Astrocyte of the hippocampus (primary cell): Measurements from ENCODE around the gene CASKIN1.

ENCODE experiments used
- DNase-seq: peaks from one replicate; pipeline ENCODE4 v3.0.0; 2011; ENCODE audit warnings: low read depth, low spot score

The CASKIN1 gene

DNA sequence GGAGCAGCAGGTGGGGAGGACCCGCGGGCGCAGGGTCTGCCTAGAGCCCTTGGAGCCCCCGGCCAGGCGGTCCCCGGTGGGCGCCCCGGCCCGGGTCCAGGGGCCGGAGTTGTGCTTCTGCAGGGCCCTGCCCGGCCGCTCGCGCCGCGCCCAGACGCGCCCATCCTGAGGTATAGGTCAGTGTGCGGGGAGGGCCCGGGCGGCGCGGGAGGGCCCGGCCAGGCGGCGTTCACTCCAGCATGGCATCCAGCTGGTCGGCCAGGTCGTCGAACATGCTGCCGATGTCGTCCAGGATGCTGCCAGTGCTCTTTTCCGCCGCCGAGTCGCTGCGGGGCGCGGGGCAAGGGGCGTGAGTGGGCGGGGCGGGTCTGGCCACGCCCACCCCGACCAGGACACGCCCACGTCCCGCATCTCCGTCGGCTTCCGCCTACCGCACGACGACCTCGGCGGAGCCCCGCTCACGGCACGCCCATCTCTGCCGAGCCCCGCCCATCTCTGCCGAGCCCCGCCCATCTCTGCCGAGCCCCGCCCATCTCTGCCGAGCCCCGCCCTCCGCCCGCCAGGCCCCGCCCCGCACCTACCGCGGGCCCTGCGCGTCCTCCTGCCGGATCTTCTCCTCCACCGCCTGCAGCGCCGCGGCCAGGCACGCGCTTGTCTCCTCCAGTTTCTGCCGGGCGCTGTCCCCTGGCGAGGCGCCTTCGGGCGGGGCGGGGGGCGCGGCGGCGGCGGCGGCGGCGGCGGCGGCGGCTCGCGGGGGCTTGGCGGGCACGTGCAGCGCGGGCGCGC, 17.9 kb downstream of the CASKIN1 start:
- peak; percentile 61 for DNase-seq

DNA sequence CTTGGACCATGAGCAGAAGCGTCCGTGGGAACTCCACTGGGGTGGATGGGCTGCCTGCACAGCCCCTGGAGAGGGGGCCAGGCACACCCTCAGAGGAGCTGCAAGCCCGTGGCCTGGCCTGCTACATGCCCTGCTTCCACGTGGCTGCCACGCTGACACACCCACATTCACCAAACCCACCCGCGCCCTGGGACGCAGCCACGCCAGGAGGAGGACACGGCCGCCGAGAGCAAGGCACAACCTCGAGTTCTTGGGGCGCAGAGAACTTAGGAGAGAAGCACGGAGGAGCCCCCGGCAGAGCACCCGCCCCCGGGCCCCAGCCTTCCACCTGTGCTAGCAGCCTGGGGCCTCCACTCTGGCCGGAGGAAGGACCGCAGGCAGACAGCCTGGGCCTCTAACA, 18.8 kb downstream of the CASKIN1 start:
- no peak for DNase-seq

DNA sequence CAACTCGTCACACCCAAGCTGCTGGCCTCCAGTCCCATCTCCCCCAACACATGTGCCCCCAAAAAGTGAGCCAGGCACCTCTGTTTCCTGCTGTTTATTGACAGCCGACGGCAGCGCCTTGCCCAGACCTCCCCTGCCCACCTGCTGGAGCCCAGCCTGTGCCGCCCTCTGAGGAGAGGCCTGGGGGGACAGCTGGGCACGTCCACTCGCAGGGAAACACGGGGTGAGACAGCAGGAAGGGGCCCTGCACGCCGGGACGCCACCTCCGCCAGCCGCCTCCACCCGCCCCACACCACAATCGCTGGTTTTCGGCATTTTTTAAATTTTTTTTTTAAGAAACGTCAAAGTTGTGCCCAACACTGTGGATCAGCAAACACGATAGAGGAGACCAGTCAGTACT, 19.3 kb downstream of the CASKIN1 start:
- no peak for DNase-seq

DNA sequence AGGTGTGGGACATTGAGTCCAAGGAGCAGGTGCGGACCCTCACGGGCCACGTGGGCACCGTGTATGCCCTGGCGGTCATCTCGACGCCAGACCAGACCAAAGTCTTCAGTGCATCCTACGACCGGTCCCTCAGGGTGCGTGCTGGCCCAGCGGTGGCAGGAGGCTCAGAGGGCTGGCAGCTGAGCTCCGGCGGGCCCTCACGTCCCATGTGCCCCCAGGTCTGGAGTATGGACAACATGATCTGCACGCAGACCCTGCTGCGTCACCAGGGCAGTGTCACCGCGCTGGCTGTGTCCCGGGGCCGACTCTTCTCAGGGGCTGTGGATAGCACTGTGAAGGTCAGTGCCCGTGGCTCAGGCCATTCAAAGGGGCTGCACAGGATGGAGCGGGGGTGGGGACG, 20.4 kb downstream of the CASKIN1 start:
- no peak for DNase-seq

DNA sequence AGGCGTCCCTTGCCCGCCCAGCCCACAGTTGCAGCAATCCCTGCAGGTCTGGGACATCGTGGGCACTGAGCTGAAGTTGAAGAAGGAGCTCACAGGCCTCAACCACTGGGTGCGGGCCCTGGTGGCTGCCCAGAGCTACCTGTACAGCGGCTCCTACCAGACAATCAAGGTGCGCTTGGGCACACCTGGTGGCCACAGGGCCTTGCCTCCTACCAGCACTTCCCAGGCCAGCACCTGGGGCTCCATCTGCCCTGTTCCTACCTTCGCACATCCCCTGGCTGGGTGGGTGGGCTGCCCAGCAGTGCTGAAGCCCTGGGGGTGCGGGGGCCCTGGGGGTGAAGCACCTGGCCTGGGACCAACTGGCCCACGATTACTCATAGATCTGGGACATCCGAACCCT, 21.0 kb downstream of the CASKIN1 start:
- no peak for DNase-seq

DNA sequence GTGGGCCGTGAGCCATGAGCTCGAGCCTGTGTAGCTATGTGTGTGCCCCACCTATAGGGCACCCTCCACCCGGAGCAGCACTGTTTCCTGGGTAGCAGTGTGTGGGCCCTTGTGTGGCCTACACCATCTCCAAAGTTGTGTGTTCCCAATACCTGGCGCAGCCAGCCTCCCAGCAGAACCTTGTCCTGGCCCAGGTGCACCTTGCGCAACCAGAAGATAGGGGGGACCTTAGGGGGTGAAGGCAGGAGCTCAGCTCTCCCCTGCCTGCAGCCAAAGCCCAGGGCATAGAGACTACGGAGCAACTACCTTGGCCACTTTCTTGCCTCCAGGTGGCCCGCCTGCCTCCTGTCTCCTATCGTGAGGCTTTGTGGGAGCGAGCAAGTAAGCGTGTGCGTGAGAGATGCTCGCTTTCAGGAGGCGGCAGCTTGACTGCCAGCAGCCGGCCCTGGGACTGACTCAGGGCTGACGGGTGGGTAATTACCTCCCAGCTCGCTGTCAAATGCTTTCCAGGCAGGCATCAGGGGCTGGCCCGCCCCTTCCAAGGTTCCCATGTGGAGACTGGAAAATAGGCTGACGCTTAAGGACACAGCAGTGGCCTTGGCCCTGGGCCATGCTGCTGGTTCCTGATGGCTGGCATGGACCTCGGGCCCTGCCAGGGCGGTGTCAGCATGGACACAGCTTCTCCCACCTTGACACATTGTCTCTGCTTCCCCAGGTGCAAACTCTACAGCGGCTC, 21.8 kb downstream of the CASKIN1 start:
- no peak for DNase-seq

DNA sequence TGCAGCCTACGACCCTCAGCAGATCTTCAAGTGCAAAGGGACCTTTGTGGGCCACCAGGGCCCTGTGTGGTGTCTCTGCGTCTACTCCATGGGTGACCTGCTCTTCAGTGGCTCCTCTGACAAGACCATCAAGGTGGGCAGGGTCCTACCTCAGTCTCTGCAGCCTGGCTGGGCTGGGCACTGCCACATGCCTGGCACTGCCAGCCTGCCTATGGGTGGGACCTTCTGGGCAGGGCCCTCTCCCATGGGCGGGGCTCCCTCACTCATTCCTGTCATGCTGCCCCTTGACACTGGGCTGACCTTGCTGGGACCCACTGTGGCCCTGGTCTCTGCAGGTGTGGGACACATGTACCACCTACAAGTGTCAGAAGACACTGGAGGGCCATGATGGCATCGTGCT, 22.5 kb downstream of the CASKIN1 start:
- DNase-seq = no peak

DNA sequence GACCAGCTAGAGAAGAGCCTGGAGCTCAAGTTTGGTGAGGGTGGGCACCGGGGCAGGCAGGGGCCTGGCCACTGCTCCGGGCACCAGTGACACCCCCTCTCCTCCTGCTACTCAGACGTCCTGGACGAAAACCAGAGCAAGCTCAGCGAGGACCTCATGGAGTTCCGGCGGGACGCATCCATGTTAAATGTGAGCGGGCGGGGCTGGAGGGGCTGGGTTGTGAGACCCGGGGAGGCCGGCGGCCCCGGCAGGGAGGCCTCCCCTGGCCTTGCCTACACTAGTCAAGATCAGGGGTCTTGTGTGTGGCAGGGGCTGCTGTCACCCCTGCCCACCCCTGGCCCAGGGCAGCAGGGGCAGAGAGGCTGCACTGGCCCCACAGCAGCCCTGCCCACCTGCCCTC, 23.0 kb downstream of the CASKIN1 start:
- no peak for DNase-seq

DNA sequence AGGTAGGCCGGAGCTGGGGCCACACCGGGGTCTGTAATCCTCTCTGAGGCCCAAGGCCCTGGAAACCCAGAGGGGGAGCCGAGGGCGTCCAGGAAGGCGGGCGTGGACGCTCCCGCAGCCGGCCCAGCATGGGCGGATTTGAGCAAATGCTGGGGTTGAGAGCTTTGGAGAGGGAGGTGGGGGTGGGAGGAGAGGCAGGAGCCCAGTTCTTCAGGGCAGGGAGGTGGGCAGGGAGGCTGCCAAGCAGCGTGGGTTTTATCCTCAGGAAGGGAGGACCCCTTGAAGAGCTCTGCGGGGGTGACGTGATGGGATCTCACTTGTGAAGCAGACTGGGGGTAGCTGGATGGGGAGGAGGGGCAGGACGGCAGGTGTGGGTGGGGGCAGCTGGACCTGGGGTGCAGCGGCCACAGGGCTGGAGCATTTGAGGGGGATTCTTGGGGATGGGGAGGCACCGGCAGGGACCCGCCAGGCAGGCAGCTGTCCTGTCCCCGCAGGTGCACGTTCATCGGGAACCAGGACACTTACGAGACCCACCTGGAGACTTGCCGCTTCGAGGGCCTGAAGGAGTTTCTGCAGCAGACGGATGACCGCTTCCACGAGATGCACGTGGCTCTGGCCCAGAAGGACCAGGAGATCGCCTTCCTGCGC, 23.6 kb downstream of the CASKIN1 start:
- no peak for DNase-seq

DNA sequence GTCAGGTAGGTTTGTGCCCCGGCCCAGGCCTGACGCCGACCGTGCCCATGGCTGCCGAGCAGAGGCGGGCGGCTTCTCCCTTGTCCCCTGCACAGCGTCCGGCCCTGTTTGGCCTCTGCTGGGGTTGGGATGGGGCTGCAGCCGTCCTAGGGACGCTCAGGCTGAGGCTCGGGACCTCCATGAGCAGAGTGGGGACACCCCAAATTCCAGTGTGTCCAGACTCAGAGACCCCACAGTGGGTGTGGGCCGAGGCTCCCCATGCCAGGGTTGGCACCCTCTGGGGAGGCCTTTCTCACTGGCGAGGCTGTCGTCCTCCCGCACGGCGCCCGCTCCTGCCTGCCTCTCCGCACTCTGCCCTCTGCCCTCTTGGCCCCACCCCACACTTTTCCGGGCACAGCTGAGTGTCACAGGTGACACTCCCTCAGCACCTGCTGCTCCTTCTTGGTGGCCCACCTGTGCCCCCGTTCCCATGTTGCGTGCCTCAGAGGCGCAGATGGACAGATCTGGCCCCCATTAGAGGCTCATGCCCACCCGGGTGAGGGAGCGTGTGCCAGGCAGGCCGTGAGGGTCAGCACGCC, 24.7 kb downstream of the CASKIN1 start:
- DNase-seq = no peak

DNA sequence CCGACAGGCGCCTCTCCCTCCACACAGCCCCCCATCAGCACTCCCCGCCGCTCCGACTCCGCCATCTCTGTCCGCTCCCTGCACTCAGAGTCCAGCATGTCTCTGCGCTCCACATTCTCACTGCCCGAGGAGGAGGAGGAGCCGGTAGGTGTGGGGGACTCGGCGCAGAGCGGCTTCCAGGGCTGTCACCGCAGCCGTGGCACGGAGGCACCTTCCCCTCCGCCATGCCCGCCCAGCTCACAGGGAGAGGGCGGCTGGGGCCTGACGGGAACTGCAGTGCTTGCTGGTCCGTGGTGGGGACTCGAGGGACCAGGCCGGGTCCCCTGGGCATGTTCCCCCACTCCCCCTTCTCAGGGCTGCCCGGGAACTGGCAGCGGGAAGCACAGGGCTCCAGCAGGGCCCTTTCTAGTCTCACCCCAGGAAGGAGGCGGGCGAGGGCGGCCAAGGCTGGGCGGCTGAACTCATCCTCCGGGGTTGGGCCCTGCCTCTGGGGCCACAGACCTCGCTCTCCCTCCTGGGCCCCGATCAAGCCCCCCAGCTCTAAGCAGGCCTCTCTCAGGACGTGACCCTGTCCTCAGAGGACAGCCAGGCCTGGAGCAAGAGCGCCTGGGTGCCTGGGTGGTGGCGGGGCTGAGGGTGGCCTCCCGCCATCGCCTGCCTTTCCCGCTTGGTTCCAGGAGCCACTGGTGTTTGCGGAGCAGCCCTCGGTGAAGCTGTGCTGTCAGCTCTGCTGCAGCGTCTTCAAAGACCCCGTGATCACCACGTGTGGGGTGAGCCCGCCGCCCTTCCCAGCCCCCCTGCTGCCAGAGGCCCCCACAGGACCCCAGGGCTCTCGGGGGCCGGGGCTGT, 25.6 kb downstream of the CASKIN1 start:
- no peak for DNase-seq

DNA sequence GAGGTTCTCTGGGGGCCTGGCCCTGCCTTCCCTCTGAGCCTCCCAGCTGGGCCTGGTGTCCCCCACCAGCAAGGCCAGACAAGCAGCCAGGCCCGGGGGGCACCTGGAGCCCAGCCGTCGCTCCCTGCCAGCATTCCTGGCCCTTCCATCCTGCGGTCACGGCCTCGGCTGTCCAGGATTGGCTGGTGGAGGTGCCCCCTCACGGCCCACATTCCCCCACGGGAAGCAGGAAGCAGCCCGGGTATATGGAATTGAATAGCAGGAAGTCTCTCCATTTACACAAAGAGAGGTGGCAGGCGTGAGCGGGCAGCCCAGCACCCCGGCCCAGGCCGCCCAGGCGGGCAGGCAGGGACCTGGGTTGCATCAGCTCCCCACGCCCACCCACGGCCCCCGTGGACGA, 26.3 kb downstream of the CASKIN1 start:
- DNase-seq = no peak

DNA sequence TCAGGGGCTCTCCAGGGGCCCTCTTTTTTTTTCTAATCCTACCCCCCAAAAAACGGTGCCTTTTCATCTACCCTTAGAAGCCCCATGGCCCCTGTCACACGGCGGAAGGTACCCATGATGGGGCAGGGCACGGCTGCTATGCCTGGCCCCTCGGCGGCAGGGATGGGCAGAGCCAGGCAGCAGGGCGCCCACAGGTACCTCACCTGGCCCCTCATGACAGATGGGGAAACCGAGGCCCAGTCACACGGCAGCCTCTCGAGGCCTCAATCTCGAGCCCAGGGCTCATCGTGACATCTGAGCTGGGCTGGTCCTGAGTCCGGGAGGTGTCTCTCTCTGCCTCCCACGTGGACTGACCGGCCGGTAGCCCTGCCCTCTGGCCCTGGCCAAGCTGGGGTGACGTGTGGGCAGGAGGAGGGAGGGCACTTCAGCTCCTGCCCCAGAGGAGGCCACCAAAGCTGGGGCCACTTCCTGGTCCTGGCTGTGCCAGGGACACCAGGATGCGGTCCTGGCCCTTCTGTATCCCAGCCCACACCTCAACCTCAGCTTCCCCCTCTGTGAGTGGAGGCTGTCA, 29.3 kb downstream of the CASKIN1 start:
- no peak for DNase-seq

DNA sequence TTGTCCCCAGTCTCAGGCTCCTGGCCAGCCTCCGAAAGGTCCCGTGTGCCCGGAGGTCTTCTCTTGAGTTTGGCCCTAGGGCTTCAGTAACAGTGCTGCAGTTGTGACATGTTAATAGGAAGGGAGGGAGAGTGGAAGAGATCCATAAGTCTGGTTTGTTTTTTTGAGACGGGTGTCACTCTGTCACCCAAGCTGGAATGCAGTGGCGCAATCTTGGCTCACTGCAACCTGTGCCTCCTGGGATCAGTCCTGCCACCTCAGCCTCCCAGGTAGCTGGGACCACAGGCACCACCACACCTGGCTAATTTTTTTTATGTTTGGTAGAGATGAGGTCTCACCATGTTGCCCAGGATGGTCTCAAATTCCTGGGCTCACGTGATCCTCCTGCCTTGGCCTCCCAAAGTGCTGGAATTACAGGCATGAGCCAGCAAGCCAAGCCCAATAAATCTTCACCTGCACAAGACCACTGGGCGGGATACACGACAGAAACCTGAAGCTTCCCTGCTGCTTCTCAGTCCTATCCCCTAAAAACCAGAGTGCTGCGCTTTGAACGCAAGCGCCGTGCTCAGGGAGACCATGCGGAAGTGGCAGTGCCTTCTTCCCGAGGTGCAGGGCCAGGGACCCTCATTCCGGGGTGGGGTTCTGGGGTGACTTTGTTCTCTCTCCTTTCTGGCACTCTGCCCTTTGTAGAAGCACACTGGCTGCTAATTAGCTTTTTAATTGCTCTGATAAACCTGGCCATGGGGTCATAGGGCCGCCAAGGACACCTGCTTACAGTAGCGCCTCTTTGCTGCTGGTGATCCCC, 29.9 kb downstream of the CASKIN1 start:
- no peak for DNase-seq

DNA sequence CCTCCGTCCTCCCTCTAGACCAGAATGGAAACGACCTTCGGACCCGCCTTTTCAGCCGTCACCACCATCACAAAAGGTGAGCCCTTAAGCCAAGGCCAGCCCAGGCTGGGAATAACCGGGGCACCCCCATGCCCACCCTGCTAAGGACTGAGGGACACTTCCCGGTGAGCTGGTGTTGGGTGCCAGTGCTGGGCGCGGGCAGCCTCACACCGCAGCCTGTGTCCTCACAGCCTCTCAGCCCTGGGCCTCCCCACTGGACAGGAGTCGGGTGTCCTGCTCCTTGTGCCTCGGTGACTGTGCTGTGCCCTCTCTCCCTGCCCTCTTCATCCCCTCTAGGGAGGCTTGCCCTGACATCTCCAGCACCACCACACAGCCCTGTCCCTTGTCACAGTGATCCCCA, 30.5 kb downstream of the CASKIN1 start:
- DNase-seq = no peak

DNA sequence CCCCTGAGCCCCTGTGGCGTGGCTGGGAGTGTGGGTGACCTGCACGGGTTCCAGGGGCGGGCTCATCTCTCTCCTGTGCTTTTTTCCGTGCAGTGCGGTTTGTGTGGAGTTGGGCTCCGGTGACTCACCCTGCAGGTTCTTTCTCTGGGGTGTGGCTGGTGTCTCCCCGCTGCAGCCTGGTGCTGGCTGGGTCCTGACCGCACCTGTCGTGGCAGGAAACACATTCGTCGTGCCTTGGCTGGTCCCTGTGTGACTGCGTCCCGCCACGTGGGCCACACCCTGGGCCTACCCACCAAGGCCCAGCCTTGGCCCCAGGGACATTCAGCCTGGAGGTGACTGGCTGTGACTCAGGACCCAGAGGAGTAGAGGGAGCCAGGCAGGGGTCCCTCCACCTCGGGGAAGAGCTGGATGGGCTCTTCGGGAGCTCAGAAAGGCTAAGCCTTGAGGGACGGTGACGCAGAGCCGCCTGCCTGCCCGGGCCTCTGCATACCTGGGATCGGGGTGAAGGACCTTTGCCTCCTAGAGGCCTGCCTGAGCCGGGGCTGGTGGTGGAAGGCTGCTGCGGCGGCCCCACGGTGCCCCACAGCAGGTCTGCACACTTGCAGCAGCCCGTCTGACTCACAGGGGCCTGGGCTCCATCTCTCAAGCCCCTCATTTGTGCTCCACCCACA, 33.1 kb downstream of the CASKIN1 start:
- peak; percentile 35 for DNase-seq

DNA sequence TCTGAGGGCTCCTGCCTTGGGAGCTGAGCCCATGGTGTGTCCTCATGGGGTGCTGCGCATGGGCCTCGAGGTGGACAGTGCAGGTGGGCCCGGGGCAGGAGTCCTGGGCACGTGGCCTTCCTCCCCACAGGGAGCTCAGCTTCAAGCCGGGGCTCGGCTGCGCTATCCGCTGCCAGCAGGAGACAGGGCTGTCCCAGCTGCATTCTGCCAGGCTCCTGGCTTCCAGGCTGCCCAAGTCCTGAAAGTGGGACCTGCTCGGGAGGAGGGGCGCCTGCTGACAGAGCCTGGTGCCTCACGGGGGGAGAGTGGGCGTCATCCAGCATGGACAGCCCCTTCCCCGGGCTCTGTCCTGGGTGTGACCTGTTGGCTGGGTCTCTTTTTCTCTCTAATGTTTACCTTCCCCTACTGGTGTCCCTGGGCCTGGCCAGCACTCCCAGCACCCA, 33.7 kb downstream of the CASKIN1 start:
- DNase-seq = no peak

DNA sequence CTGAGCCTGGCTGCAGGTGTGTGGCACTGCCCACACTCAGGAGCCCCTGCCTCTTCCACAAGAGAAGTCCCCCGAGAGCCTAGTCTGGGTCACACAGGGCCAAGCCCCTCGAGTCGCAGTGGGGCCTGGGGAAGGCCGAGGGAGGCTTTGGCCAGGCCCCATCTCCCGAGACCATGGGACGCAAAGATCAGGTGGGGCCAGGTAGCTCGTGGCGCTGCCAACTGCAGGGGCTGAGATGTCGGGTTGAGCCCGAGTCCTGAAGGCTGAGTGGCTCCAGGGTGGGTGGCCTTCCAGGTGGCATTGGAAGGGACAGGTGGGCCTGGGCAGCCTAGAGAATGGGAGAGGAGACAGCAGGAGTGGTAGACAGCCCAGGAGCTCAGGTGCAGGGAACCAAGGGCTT, 34.5 kb downstream of the CASKIN1 start:
- no peak for DNase-seq

DNA sequence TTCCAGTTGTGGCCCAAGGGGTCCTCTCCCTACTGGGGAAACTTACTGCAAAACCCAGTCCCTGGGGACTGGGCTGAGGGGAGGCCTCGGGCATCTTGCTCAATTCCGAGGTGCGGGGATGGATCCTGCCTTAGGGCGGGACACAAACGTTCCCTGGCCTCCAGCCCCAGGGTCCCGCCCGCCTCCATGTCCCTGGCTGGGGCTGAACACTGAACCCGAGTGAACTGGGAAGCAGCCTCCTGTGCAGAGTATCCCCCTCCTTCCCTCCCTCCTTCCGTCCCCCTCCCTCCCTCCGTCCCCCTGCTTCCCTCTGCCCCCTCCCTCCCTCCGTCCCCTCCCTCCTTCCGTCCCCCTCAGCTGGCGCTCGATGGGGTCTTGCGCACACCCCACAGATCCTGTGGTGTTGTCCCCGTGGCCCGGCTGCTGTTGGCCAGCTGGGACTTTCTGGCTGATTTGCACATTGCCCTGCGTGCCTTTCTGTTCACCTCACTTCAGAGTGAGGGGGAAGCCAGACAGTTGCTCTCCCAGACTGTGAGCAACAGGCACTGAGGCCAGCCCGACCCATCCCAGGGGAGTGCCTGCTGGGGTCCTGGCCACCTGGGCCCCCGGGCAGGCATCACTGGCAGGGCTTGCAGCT, 35.4 kb downstream of the CASKIN1 start:
- DNase-seq = peak; percentile 60
